ENCODE measurements around the gene PPP1R1B. TPM values are rescaled to one million over a fixed set of nuclear protein-coding genes. Genes with fewer than 3 reads are reported as not detected.
"Not testable (repeated sequence)": the region's sequence is repeated elsewhere in the genome, so short reads cannot be mapped to it uniquely, and the experiment has no call there.

PPP1R1B gene
- total and polyA plus RNA-seq, 9 of the 15 experiments (the other 6 are each of a cell fraction or from before 2014, with no cell fraction given) = 0.07 to 0.18 (median 0.10) TPM; not detected in 4

GRCh38 chr17:39582658-39583057 lies 44.1 kb upstream of the PPP1R1B start:
- Histone ChIP-seq H3K27ac (ENCODE audit: extremely low read depth, low read depth, low read length) (no peak overlapping the region), H3K9me1 (ENCODE audit: control insufficient read depth, insufficient read depth, low read length) (no peaks in the 10 kb centered on the region), H3K4me1 (replicated peaks in 1 of 2; ENCODE audit: control insufficient read depth in 2 of 2, insufficient read depth in 2 of 2, low read length in 2 of 2) (no peaks in the 10 kb centered on the region), H2AFZ (ENCODE audit: low read depth, low read length) (no peak overlapping the region), H3K4me2 (ENCODE audit: insufficient read depth, low read length) (no peak overlapping the region), H3K9ac (ENCODE audit: insufficient read depth in 1 of 2, low read depth in 2 of 2, low read length in 2 of 2) (no peak overlapping the region), H3K9me3 (replicated peaks; ENCODE audit: control insufficient read depth, insufficient read depth, low read depth, low read length) (no peaks in the 10 kb centered on the region), H3K36me3 (ENCODE audit: control insufficient read depth, insufficient read depth, low read length) (no peaks in the 10 kb centered on the region), H3K4me3 (no peak overlapping the region), H3K79me2 (ENCODE audit: control insufficient read depth, insufficient read depth, low read length) (no peaks in the 10 kb centered on the region), H4K20me1 (replicated peaks; ENCODE audit: control insufficient read depth, insufficient read depth, low read length) (0 out of 2 replicates have a peak, but pooled peaks cover 7% of the 10 kb centered on the region), H3K27me3 (ENCODE audit: control insufficient read depth in 2 of 2, insufficient read depth in 2 of 2, low read length in 2 of 2) (peaks cover 22 to 47% of the 10 kb centered on the region in 2 experiments)
- TF ChIP-seq RBM25 (IDR thresholded peaks at IDR 0.05; ENCODE audit: low read depth, low read length, severe bottlenecking) (peak; percentile 51), MBD2 (IDR thresholded peaks at IDR 0.05; ENCODE audit: borderline replicate concordance, low read depth) (no peak), ZNF23 (CRISPR knock-in tag; IDR thresholded peaks at IDR 0.05) (no peak), FOXK2 (conservative IDR thresholded peaks at IDR 0.05 in 1 of 2, IDR thresholded peaks at IDR 0.05 in 1 of 2; ENCODE audit: low read depth in 2 of 2) (no peak), HEY1 (CRISPR knock-in tag; IDR thresholded peaks at IDR 0.05; ENCODE audit: borderline replicate concordance) (no peak), RNF219 (CRISPR knock-in tag; IDR thresholded peaks at IDR 0.05) (no peak), GABPA (tag; conservative IDR thresholded peaks at IDR 0.05; ENCODE audit: low read depth) (no peak), KDM1A (IDR thresholded peaks at IDR 0.05) (0 out of 4 replicates have a peak, but pooled peaks of 1 of the 2 experiments have one; percentile 24), ADNP (tag; IDR thresholded peaks at IDR 0.05) (no peak), SREBF2 (CRISPR knock-in tag; IDR thresholded peaks at IDR 0.05) (no peak)
- TF ChIP-seq, protein P1, sequence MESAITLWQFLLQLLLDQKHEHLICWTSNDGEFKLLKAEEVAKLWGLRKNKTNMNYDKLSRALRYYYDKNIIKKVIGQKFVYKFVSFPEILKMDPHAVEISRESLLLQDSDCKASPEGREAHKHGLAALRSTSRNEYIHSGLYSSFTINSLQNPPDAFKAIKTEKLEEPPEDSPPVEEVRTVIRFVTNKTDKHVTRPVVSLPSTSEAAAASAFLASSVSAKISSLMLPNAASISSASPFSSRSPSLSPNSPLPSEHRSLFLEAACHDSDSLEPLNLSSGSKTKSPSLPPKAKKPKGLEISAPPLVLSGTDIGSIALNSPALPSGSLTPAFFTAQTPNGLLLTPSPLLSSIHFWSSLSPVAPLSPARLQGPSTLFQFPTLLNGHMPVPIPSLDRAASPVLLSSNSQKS (CRISPR knock-in tag; IDR thresholded peaks at IDR 0.05) = no peak
- DNase-seq (ENCODE audit: extremely low read depth in 1 of 4, low spot score in 3 of 4) (no peak), FAIRE-seq (no peak), ATAC-seq (no peak)
- BruUV-seq (replicated peaks) = no TSS peak
- intact Hi-C loops (cut with micrococcal nuclease) = no loop called here
- in situ Hi-C loops (cut with MboI) = no loop called here
- ChIA-PET CTCF (ENCODE audit: low intra/inter-chr PET ratio) (no interaction called here), POLR2A (interaction anchor here (1.5 kb wide), 1 partner anchor 14 kb away, joined by 5 read pairs; no protein-coding TSS in a partner anchor)
- WGBS (ENCODE audit: insufficient coverage, low coverage, missing lambda C conversion rate) = 3% methylated on average over 2 of the region's 2 CpGs

- intact Hi-C loops (cut with micrococcal nuclease); FAIRE-seq: not testable (repeated sequence)
Observed at GRCh38 chr17:39590180-39590579, 36.6 kb upstream of the PPP1R1B start.

More at GRCh38 chr17:39590180-39590579, 36.6 kb upstream of the PPP1R1B start:
- BruUV-seq (replicated peaks); POLR2A ChIA-PET; H3K4me2 ChIP-seq (ENCODE audit: insufficient read depth, low read length); H3K9me1 ChIP-seq (ENCODE audit: control insufficient read depth, insufficient read depth, low read length); H3K27ac ChIP-seq (ENCODE audit: extremely low read depth, low read depth, low read length); CTCF ChIA-PET (ENCODE audit: low intra/inter-chr PET ratio); H3K36me3 ChIP-seq (ENCODE audit: control insufficient read depth, insufficient read depth, low read length); H3K4me3 ChIP-seq; ATAC-seq; H3K79me2 ChIP-seq (ENCODE audit: control insufficient read depth, insufficient read depth, low read length); H3K9me3 ChIP-seq (replicated peaks; ENCODE audit: control insufficient read depth, insufficient read depth, low read depth, low read length); DNase-seq (ENCODE audit: extremely low read depth in 1 of 4, low spot score in 3 of 4); H4K20me1 ChIP-seq (replicated peaks; ENCODE audit: control insufficient read depth, insufficient read depth, low read length); in situ Hi-C loops (cut with MboI); H3K9ac ChIP-seq (ENCODE audit: insufficient read depth in 1 of 2, low read depth in 2 of 2, low read length in 2 of 2); H2AFZ ChIP-seq (ENCODE audit: low read depth, low read length); H3K4me1 ChIP-seq (replicated peaks in 1 of 2; ENCODE audit: control insufficient read depth in 2 of 2, insufficient read depth in 2 of 2, low read length in 2 of 2): not testable (repeated sequence)
- whole genome bisulfite sequencing (ENCODE audit: insufficient coverage, low coverage, missing lambda C conversion rate) = 0% methylated on average over 2 of the region's 2 CpGs
- peaks cover 7 to 23% of the 10 kb centered on the region in 2 experiments for H3K27me3 ChIP-seq (ENCODE audit: control insufficient read depth in 2 of 2, insufficient read depth in 2 of 2, low read length in 2 of 2)
